ENCODE results near the gene MUC5AC. TPM values are rescaled to one million over a fixed set of nuclear protein-coding genes. Genes with fewer than 3 reads are reported as not detected.

MUC5AC gene
- total and polyA plus RNA-seq, 12 donors: under 0.01 TPM; not detected in 9

GRCh38 chr11:1125803-1126202 is 31.9 kb upstream of the MUC5AC start:
- WGBS, 4 donors: 90 to 94% (median 92%) methylated on average over 2 to 9 of the region's 9 CpGs
- no peaks in the 10 kb centered on the region for H3K9me3 ChIP-seq (replicated peaks in 1 of 3)
- H3K4me3 ChIP-seq: no peak overlapping the region
- no peak for TF ChIP-seq CTCF (IDR thresholded peaks at IDR 0.05)
- TF ChIP-seq POLR2A (IDR thresholded peaks at IDR 0.05): no peak
- H3K27me3 ChIP-seq: no peaks in the 10 kb centered on the region
- DNase-seq: no peak
- no peak overlapping the region for H3K27ac ChIP-seq
- intact Hi-C loops (cut with DNase I): no loop called here
- no peaks in the 10 kb centered on the region for H3K4me1 ChIP-seq (replicated peaks in 1 of 2)
- H3K36me3 ChIP-seq (replicated peaks in 1 of 2): no peaks in the 10 kb centered on the region

DNA sequence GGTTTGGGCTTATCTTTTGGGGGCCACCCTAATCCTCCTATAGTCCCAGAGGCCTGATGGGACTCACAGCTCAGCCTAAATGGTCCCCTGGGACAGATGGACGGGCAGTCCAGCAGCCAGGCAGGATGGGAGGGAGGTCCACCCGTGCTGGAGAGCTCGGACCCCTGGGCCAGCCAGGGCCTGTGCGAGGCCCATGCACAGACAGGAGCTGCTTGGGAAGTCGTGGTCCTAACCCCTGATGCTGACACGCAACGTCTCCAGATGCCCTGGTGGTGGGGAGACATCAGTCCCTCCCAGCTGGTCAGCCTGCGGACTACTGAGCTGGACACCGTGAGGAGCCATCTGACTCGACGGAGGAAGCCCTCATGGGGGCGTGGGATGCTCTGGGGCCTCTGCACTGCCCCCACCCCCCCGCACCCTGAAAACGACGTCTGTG is 31.2 kb upstream of the MUC5AC start:
- H3K27me3 ChIP-seq: no peaks in the 10 kb centered on the region
- no peak overlapping the region for H3K4me3 ChIP-seq
- 83 to 87% (median 85%) methylated on average over 11 to 15 of the region's 15 CpGs; no CpG with 5 or more reads in 1 of the 4 donors for WGBS, 4 donors
- H3K36me3 ChIP-seq (replicated peaks in 1 of 2): no peaks in the 10 kb centered on the region
- H3K9me3 ChIP-seq (replicated peaks in 1 of 3): no peaks in the 10 kb centered on the region
- H3K4me1 ChIP-seq (replicated peaks in 1 of 2): no peaks in the 10 kb centered on the region
- H3K27ac ChIP-seq: no peak overlapping the region
- intact Hi-C loops (cut with DNase I): no loop called here
- DNase-seq: peak in 1 of 7 donors; percentile 3
- TF ChIP-seq CTCF (IDR thresholded peaks at IDR 0.05): no peak
- TF ChIP-seq POLR2A (IDR thresholded peaks at IDR 0.05): no peak

- H3K4me3 ChIP-seq: no peak overlapping the region
- H3K9me3 ChIP-seq (replicated peaks in 1 of 3): no peaks in the 10 kb centered on the region
- intact Hi-C loops (cut with DNase I): no loop called here
- DNase-seq: peak in 1 of 7 donors; percentile 8
- 84 to 88% (median 87%) methylated on average over 16 to 30 of the region's 30 CpGs for WGBS, 4 donors
- no peaks in the 10 kb centered on the region for H3K36me3 ChIP-seq (replicated peaks in 1 of 2)
- H3K27ac ChIP-seq: no peak overlapping the region
- no peaks in the 10 kb centered on the region for H3K4me1 ChIP-seq (replicated peaks in 1 of 2)
- TF ChIP-seq CTCF (IDR thresholded peaks at IDR 0.05) (no peak), POLR2A (IDR thresholded peaks at IDR 0.05) (no peak)
- H3K27me3 ChIP-seq: no peaks in the 10 kb centered on the region
These were observed 30.7 kb upstream of the MUC5AC start for GRCh38 chr11:1126935-1127663.

DNA sequence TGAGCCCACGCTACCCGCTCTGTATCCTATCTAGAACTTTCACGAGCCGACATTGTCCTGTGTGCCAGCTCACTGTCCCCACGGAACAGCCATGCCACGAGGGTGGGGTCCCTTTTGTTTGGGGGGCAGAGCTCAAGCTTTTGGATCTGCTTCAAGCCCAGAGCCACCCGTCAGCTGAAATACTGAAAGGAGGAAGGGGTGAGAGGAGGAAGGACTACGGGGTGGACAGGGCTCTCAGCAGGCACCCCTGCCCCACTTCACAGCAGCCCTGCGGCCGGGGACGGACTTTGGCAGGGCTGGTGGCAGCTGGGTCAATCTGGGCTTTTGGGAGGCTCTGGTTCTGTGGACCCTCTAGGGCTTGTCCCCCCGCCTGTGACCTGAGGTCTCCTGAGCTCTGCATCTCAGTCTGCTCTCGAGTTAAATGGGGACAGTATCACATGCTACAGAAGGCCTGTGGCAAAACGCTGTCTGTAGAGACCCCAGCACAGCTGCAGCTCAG is 30.0 kb upstream of the MUC5AC start:
- Histone ChIP-seq H3K36me3 (replicated peaks in 1 of 2) (no peaks in the 10 kb centered on the region), H3K9me3 (replicated peaks in 1 of 3) (no peaks in the 10 kb centered on the region), H3K4me1 (replicated peaks in 1 of 2) (no peaks in the 10 kb centered on the region), H3K27ac (no peak overlapping the region), H3K27me3 (no peaks in the 10 kb centered on the region), H3K4me3 (no peak overlapping the region)
- TF ChIP-seq CTCF (IDR thresholded peaks at IDR 0.05): no peak
- TF ChIP-seq POLR2A (IDR thresholded peaks at IDR 0.05): no peak
- WGBS, 4 donors: 69 to 80% (median 71%) methylated on average over 6 to 14 of the region's 14 CpGs
- intact Hi-C loops (cut with DNase I): no loop called here
- no peak for DNase-seq

Data from adrenal gland (tissue), 12 donors.